WI38 (cell line): Measurements from ENCODE around the gene FAAP100.

Experiments
- H3K4me3 ChIP-seq: 2 replicates; pipeline ENCODE4 v1.5.1; 2011; ENCODE audit warnings: low read depth, mild to moderate bottlenecking, control low read depth, low read length
- TF ChIP-seq, protein P1 (sequence below): IDR thresholded peaks from 2 replicates; pipeline ENCODE4 v1.5.1; 2012; ENCODE audit warnings: low read depth, mild to moderate bottlenecking, control low read depth, low read length

Gene FAAP100, protein sequence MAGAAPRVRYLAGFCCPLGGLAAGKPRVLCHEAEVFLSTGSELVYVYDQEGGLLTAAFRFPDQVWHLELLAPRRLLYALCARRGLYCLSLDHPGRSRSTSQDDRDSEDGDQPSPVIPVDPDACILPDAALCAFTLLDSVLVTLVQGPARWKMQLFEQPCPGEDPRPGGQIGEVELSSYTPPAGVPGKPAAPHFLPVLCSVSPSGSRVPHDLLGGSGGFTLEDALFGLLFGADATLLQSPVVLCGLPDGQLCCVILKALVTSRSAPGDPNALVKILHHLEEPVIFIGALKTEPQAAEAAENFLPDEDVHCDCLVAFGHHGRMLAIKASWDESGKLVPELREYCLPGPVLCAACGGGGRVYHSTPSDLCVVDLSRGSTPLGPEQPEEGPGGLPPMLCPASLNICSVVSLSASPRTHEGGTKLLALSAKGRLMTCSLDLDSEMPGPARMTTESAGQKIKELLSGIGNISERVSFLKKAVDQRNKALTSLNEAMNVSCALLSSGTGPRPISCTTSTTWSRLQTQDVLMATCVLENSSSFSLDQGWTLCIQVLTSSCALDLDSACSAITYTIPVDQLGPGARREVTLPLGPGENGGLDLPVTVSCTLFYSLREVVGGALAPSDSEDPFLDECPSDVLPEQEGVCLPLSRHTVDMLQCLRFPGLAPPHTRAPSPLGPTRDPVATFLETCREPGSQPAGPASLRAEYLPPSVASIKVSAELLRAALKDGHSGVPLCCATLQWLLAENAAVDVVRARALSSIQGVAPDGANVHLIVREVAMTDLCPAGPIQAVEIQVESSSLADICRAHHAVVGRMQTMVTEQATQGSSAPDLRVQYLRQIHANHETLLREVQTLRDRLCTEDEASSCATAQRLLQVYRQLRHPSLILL

DNA sequence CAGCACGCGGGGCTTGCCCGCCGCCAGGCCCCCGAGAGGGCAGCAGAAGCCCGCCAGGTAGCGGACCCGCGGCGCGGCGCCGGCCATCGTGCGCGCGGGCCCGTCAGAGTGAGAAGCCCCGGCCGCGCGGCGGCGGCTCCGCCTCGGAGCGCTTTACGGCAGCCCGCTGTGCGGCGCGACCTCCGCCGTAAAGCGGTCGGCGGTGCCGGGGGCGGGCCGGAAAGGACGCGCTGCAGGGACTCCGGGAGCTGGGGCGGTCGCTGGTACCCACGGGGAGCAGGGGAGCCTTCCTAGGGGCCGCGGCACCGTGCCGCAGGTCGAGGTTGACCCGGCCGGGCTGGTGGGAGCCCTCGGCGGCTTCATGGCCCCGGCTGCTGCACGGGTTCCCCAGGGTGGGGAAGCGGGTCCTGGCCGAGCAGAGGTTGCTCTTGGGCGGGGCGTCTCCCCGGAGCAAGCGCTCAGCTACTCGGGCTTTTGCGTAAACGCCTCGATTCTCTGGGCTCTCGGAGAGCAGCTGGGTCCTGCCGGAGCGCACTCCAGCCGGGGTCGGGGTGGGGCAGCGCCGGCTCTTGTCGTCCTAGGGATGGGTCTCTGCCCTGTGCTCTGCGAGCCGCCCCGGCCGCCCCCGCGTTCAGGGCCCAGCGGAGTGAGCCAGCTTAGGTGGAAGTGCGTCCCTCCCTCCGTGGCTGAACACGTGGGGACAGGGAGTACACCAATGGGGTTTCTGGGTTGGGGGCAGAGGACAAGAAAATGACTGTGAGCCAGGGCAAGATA is at the start of gene FAAP100:
Gene FAAP100, minus strand, starts transcription at position 110 of the 774 bp plus-strand sequence. Its CDS starts 23 bp downstream, at position 87.
- TF ChIP-seq, protein P1, sequence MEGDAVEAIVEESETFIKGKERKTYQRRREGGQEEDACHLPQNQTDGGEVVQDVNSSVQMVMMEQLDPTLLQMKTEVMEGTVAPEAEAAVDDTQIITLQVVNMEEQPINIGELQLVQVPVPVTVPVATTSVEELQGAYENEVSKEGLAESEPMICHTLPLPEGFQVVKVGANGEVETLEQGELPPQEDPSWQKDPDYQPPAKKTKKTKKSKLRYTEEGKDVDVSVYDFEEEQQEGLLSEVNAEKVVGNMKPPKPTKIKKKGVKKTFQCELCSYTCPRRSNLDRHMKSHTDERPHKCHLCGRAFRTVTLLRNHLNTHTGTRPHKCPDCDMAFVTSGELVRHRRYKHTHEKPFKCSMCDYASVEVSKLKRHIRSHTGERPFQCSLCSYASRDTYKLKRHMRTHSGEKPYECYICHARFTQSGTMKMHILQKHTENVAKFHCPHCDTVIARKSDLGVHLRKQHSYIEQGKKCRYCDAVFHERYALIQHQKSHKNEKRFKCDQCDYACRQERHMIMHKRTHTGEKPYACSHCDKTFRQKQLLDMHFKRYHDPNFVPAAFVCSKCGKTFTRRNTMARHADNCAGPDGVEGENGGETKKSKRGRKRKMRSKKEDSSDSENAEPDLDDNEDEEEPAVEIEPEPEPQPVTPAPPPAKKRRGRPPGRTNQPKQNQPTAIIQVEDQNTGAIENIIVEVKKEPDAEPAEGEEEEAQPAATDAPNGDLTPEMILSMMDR, result no peak
- H3K4me3 ChIP-seq, result peak within 1 kb of the TSS; percentile 88

DNA sequence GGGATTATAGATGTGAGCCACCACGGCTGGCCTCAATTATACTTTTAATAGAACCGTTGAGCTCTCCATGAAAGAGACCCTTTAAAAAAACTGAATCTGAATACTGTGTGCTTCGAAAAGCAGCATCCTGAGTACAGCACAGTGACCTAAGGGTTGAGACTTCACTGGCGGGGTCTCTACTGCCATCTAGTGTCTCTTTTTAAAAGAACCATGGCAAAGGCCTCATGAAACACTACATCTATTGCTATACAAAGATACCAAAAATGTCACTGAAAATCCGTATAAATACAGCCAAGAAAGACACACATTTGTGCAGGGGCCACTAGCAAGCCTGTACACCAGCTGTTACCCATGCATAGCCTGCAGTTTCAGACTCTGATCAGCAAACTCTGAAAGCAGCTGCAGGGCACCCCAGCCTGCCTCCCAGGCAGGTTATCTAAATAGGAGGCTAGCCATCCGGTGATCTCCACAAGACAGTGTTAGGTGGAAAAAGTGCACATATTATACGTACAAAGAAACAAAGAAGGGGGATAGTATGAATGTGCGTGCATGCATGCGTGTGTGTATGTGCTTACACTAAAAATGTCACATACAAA is 49.5 kb upstream of the FAAP100 start:
- no peak overlapping the region for H3K4me3 ChIP-seq
- TF ChIP-seq, protein P1, result peak; percentile 62

DNA sequence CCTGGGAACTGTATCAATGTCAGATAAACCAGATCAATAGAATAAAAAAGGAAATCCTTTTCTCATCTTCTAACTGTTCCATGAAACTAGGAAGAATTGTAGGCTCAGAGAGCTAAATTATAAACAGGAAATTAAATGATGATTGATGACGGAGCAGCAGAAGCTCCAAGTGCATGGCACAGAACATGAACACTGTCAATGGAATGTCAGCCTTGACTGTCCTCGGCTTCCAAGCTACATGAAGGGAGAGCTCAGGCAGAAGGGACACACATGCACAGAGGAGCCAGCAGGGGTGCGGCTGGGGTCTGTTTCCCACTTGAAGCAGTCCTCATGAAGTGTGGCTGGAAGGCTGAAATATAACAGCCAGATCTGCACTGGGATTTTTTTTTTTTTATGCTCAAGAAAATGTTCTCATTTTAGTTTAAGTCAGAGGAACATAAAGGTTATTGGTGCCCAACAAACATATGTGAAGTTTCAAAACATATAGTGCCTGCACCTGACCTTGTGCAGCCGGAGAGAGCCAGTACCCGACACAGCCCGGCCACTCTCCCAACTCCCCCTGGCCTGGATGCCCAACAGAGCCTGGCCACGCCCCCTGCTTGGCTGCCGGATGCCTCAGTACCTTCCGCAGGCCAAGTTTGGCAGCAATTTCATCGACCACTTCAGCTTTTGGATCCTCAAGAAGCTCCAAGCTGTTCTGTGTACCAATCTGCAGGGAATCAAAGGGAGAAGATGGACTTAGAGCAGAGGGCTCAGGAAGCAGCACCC is 47.8 kb upstream of the FAAP100 start:
- TF ChIP-seq, protein P1, result no peak
- H3K4me3 ChIP-seq, result no peak overlapping the region

DNA sequence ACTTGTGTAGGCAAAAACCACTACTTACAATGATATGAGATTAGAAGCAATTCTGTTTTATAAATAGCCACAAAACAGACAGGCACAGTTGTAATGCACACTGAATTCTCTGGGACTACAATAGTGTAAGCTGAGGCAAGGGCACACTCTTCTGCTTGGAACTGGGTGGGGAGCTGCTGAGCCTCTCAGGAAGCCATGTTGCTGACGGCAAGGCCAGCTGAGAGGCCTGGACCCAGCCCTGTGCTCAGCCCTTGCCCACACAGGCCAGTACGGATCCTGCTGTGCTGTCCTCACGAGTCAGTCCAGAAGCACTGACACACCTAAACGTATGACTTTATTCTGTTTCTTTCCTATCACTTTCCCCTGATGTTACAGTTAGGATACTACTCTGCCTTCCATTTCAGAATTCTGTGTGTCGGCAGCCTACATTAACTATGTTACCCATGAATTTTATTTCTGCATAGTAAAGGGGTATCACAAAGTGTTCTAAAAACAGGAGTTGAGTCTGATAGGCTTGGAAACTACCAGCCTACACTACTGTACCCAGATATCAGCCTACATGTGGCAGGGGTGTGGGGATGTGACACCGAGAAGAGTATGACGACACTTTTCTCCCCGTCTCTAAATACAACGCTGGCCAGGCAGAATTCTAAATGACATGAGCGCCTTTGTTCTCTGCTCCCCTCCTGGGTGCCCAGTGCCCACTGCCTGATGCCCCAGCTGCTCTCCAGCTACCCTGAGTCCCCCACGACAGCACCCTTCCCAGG is 41.1 kb upstream of the FAAP100 start:
- H3K4me3 ChIP-seq, result no peak overlapping the region
- TF ChIP-seq, protein P1, result no peak

DNA sequence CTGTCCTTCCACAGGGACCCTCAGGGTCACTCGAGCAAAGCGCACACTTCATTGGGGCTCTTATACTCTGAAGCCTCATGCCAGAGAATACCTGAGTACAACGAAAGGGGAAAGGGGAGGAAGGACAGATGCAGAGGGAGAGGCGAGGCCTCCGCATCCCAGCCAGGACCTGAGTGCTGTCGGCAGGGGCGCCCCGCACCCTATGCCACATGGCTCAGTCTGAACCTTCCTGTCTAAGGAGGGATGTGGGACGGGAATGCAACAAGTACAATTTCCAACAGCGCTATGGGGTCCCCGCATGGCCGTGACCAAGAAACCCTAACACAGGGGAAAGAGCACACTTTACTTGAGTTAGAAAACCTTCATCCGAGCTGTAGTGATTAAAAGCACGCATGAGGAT is 39.8 kb upstream of the FAAP100 start:
- no peak overlapping the region for H3K4me3 ChIP-seq
- TF ChIP-seq, protein P1, result no peak

DNA sequence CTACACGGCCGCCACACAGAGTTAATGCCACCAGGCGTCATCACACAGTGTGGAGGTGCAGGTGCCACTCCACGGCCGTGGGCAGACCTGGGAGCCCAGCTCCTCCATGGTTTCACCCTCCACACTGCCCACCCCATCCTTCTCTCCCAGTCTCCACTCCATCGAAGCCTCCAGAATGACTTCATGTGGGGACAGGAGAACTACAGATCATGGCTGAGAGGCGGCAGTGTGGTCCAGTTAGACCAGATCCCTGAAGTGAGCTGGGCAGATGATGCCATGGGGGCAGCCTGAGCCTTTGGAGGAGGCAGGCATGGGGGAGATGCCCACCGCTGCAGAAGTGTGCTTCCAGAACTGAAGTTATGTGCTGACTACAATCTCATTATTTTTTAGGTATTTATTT is 38.0 kb upstream of the FAAP100 start:
- TF ChIP-seq, protein P1, result no peak

More for the DNA sequence above, 38.0 kb upstream of the FAAP100 start:
- H3K4me3 ChIP-seq, result no peak overlapping the region
